Subcutaneous abdominal adipose tissue (tissue), 5 donors: ENCODE results near the gene CASP7.

ENCODE experiments used
- H3K27ac ChIP-seq: one replicate; pipeline ENCODE4 v1.7.0; 2013; ENCODE audit warnings: low read depth, mild to moderate bottlenecking, inconsistent platforms, low read length, moderate library complexity
- H3K27me3 ChIP-seq, 5 donors: one replicate each; pipeline ENCODE4 v1.7.0; 2013; ENCODE audit warnings: low read length in 5 of 5, inconsistent platforms in 1 of 5; ENCODE audit not compliant: control insufficient read depth in 5 of 5, insufficient read depth in 4 of 5
- H3K36me3 ChIP-seq, 5 donors: one replicate each; pipeline ENCODE4 v1.7.0; 2013; ENCODE audit warnings: low read length in 5 of 5; ENCODE audit not compliant: control insufficient read depth in 5 of 5, insufficient read depth in 5 of 5
- H3K4me1 ChIP-seq, 5 donors: one replicate each; pipeline ENCODE4 v1.7.0; 2013; ENCODE audit warnings: low read length in 5 of 5, mild to moderate bottlenecking in 3 of 5, moderate library complexity in 1 of 5; ENCODE audit not compliant: control insufficient read depth in 5 of 5, insufficient read depth in 5 of 5
- H3K4me3 ChIP-seq, 5 donors: one replicate each; pipeline ENCODE4 v1.7.0; 2013; ENCODE audit warnings: low read length in 5 of 5, low read depth in 1 of 5
- H3K9ac ChIP-seq, 5 donors: one replicate each; pipeline ENCODE4 v1.7.0; 2013; ENCODE audit warnings: low read length in 5 of 5, mild to moderate bottlenecking in 4 of 5, moderate library complexity in 3 of 5
- H3K9me3 ChIP-seq, 5 donors: one replicate each; pipeline ENCODE4 v1.7.0; 2013; ENCODE audit warnings: low read length in 5 of 5; ENCODE audit not compliant: control insufficient read depth in 5 of 5
- donor health status: healthy.
- donor health status: healthy.
- donor health status: healthy.
- donor health status: healthy.
- donor health status: healthy.

Gene CASP7

DNA sequence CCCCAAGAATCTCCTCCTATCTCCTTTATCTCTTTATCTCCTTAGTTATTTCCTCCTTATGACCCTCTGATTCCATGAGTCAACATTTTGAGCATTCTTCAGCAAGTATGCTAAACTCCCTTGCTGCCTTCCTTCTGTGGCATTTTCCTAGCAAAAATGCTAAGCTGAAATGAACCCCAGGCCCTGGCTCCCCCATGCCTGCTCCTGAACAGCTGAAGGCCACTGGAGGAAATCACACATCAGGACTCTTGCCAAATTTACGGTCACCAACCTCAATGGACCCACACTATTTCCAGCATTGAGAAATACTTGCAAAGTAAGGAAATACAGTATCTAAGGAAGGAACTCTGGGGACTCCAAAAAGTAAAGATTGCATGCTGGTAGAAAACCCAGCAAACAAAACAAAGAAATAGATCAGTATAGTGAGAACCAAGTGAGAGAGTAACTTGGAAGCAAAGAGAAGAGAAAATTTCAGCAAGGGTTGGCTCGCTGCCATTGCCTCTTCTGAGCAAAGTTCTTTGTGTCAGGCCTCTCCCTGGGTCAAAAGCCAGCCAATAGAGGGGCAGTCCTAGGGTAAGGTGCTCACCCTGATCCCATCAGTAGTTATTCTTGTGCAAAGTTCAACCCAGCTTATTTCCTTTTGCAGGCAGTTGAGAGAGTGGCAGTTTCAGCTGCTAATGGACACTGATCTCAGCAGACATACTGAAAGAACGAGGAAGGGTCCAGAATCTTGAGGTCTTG is 66.7 kb downstream of the CASP7 start:
- Histone ChIP-seq H3K4me1 (peaks cover 0 to 7% (median 4%) of the 10 kb centered on the region in 5 donors), H3K27me3 (peaks cover 0 to 5% (median 0%) of the 10 kb centered on the region in 5 donors), H3K27ac (no peak overlapping the region), H3K9me3 (no peaks in the 10 kb centered on the region), H3K4me3 (no peak overlapping the region), H3K36me3 (no peaks in the 10 kb centered on the region), H3K9ac (no peak overlapping the region)

DNA sequence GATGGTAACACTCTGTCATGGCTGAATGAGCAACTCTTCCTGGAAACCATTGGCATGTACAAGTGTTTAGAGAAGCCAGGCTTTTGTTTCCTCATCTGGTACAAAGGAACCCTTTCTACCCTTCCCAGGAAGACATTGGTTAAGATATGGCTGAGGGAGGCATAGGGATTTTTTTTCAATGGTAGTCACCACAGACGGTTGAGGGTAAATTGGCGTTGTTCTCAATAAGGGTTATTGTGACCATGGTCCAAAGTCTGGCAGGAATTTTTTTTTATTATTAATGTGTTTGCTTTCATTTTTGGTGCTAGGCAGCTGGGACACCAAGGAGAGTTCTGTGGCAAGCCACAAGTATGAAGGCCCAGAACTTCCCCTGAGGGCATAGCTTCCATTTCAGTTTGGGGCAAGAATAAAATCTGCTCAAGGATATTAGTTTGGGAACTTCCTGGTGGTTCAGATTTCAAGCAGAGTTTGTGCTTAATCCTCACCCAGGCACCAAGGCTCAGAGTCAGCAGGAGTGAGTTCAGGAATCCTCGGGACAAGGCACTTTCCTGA is 71.5 kb downstream of the CASP7 start, which contains the start of gene PLEKHS1:
TSS of gene PLEKHS1 (plus strand) at position 502 of the 552 bp plus-strand sequence. CDS start 3,596 bp downstream, outside the sequence.
- Histone ChIP-seq H3K27me3 (no peaks in the 10 kb centered on the region), H3K27ac (no peak within 1 kb of the TSS), H3K4me1 (peaks cover 0 to 6% (median 3%) of the 10 kb centered on the region in 5 donors), H3K4me3 (no peak within 1 kb of the TSS), H3K36me3 (no peaks in the 10 kb centered on the region), H3K9me3 (no peaks in the 10 kb centered on the region), H3K9ac (no peak within 1 kb of the TSS)

DNA sequence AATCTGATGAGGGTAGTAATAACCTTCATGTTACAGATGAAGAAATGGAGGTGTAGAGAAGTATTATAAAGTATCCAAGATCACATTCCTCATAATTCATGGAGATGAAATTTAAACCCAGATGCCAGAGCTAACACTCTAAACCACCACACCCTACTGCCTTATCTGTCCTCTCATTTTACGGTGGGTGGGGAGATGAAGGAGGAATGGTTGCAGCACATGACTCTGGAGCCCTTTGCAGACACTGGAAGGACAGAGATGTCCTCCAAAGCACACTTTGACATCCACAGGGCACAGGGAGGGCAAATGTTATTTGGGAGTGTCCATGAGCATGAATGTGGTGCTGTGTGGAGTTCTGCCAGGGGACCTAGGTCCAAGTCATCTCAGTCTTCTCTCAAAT is 72.8 kb downstream of the CASP7 start:
- Histone ChIP-seq H3K4me3 (no peak overlapping the region), H3K27ac (no peak overlapping the region), H3K36me3 (no peaks in the 10 kb centered on the region), H3K4me1 (peaks cover 0 to 5% (median 0%) of the 10 kb centered on the region in 5 donors), H3K9me3 (no peaks in the 10 kb centered on the region), H3K27me3 (no peaks in the 10 kb centered on the region), H3K9ac (no peak overlapping the region)

DNA sequence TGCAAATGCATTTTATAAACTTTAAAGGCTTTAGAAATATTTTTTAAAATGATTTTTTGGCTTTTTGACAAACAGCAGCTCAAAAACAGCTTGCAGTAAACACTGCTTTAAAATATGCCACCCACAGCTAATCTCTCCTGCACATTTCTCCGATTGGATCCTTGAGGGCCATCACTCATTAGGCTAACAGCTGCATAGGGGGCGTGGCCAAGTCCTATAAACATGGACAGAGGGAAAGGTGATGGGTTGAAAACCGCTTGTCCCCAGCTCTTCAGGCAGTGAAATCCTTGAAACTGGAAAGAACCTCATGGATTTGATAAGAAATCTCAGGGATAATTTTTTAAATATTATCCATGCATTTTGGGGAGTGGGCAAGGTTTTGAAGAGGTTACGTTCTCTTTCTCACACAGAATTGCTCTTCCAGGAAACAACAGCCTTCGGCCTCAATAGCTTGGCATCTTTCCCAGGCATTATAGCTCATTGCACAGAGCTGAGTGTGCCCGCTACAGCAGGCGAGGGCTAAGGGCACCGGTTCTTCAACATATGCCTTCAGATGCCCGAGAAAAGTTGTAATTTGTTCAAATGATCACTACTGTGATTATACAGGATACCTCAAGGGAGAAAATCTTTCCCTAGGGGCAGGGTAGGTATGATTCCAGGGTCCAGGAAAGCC is 73.4 kb downstream of the CASP7 start:
- Histone ChIP-seq H3K4me1 (peaks cover 0 to 5% (median 0%) of the 10 kb centered on the region in 5 donors), H3K36me3 (no peaks in the 10 kb centered on the region), H3K27ac (no peak overlapping the region), H3K9ac (no peak overlapping the region), H3K4me3 (no peak overlapping the region), H3K9me3 (no peaks in the 10 kb centered on the region), H3K27me3 (no peaks in the 10 kb centered on the region)

DNA sequence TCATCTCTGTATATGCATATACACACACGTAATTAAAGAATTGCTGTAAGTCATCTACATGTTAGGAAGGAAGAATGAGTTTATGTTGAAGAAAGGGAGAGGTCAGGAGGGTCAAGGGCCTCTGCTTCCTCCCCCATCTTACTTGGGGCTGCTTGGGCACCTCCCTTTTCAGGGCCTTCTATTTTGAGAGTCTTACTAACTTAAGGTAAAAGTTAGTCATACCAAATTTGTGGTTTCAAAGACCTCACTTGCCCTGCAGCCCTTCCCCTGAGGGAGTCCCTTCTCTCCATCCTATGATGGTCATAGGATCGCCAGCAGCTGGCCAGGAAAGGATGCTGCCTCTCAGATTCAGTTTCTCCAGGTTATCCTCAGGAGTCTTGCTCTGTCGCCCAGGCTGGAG is 74.4 kb downstream of the CASP7 start:
- no peak overlapping the region for H3K4me3 ChIP-seq
- H3K36me3 ChIP-seq, result no peaks in the 10 kb centered on the region
- H3K27me3 ChIP-seq, result no peaks in the 10 kb centered on the region
- no peaks in the 10 kb centered on the region for H3K9me3 ChIP-seq
- no peak overlapping the region for H3K9ac ChIP-seq
- no peak overlapping the region for H3K27ac ChIP-seq
- H3K4me1 ChIP-seq, result peaks cover 0 to 5% (median 0%) of the 10 kb centered on the region in 5 donors

DNA sequence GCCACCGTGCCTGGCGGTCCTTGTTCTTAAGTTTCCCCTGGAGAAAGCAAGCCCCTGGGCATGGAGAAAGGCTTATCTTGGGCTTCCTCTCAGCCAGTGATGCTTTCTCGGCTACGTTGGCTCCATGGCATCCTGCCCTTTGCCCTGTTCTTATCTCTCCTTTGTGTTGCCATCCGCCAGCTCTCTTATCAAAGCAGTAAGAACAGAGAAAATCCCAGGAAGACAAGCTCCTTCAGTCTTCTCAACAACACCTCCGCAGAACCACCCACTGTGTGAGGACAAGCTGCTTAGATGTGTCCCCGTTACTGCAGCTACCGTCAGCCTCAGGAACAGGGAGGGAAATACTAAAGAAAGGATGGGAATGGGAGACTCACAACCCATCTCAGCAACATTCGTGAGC is 75.1 kb downstream of the CASP7 start:
- no peak overlapping the region for H3K27ac ChIP-seq
- no peaks in the 10 kb centered on the region for H3K27me3 ChIP-seq
- H3K4me1 ChIP-seq, result peaks cover 0 to 5% (median 0%) of the 10 kb centered on the region in 5 donors
- H3K4me3 ChIP-seq, result no peak overlapping the region
- no peaks in the 10 kb centered on the region for H3K9me3 ChIP-seq
- no peak overlapping the region for H3K9ac ChIP-seq
- no peaks in the 10 kb centered on the region for H3K36me3 ChIP-seq

DNA sequence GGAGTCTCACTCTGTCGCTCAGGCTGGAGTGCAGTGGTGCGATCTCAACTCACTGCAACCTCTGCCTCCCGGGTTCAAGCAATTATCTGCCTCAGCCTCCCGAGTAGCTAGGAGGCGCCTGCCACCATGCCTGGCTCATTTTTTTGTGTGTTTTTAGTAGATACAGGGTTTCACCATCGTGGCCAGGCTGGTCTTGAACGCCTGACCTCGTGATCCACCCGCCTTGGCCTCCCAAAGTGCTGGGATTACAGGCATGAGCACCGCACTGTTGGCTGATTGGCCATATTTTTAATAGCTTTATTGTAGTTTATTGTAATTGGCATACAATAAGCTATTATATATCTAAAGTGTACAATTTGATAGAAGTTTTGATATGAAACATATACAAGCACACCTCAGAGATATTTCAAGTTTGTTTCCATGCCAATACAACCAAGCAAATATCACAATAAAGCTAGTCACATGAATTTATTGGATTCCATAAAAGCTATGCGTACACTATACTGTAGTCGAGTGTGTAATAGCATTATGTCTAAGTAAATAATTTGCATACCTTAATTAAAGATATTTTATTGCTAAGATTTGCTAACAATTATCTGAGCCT is 77.3 kb downstream of the CASP7 start:
- no peaks in the 10 kb centered on the region for H3K27me3 ChIP-seq
- no peak overlapping the region for H3K27ac ChIP-seq
- H3K4me1 ChIP-seq, result peaks cover 0 to 5% (median 0%) of the 10 kb centered on the region in 5 donors
- no peaks in the 10 kb centered on the region for H3K9me3 ChIP-seq
- no peak overlapping the region for H3K9ac ChIP-seq
- H3K4me3 ChIP-seq, result no peak overlapping the region
- no peaks in the 10 kb centered on the region for H3K36me3 ChIP-seq

DNA sequence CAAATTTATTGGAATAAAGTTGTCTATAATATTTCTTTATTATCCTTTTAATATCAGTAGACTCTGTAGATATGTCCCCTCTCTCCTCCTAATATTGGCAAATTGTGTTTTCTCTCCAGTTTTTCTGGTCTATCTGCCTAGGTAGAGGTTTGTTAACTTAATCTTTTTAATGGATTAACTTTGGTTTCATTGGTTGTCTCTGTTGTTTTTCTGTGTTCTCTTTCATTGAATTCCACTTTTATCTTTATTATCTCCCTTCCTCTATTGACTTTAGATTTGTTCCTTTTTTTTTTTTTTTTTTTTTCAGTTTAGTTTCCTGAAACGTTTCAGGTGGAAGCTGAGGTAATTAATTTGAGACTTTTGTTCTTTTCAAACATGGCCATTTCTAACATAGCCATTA is 82.4 kb downstream of the CASP7 start:
- H3K27me3 ChIP-seq, result no peaks in the 10 kb centered on the region
- H3K27ac ChIP-seq, result no peak overlapping the region
- peaks cover 0 to 7% (median 2%) of the 10 kb centered on the region in 5 donors for H3K9me3 ChIP-seq
- H3K9ac ChIP-seq, result no peak overlapping the region
- H3K36me3 ChIP-seq, result no peaks in the 10 kb centered on the region
- no peak overlapping the region for H3K4me3 ChIP-seq
- H3K4me1 ChIP-seq, result no peaks in the 10 kb centered on the region

DNA sequence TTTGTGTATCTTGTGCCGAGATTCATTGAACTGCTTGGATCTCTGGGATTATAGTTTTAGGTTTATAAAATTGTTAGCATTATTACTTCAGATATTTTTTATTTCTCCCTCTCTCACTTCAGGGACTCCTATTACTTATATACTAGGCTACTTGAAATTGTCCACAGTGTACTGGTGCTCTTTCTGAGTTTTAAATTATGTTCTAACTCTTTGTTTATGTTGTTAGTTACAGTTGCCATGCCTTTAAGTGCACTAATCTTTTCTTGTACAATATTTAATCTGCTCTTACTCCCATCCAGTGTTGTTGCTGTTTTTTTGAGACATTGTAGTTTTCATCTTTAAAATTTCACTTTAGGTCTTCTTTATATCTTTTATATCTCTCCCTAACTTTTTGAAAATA is 84.9 kb downstream of the CASP7 start:
- no peaks in the 10 kb centered on the region for H3K4me1 ChIP-seq
- H3K9me3 ChIP-seq, result peaks cover 0 to 7% (median 2%) of the 10 kb centered on the region in 5 donors
- no peak overlapping the region for H3K9ac ChIP-seq
- H3K27ac ChIP-seq, result no peak overlapping the region
- H3K27me3 ChIP-seq, result peaks cover 0 to 3% (median 0%) of the 10 kb centered on the region in 5 donors
- no peak overlapping the region for H3K4me3 ChIP-seq
- no peaks in the 10 kb centered on the region for H3K36me3 ChIP-seq

DNA sequence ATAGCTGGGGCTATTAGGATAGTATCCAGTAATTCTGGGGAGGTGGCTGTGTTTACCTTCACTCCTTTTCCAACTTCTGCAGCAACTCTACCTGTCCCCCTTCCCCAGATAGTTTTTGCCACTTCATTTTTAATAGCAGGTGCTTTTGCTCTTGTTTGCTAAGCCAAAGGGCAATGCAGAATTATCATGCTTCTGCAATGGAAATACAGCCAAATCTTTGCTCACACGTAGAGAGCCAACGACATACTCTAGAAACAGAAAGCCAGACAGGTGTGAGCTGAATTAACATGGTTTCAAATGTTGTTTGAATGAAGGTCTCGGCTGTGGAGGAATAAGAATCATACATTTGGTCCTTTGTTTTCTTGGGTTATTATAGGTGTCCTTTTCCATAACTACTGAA is 86.2 kb downstream of the CASP7 start:
- no peak overlapping the region for H3K4me3 ChIP-seq
- H3K27me3 ChIP-seq, result peaks cover 0 to 5% (median 0%) of the 10 kb centered on the region in 5 donors
- no peak overlapping the region for H3K27ac ChIP-seq
- H3K4me1 ChIP-seq, result no peaks in the 10 kb centered on the region
- H3K36me3 ChIP-seq, result no peaks in the 10 kb centered on the region
- H3K9ac ChIP-seq, result no peak overlapping the region
- peaks cover 0 to 7% (median 2%) of the 10 kb centered on the region in 5 donors for H3K9me3 ChIP-seq
